Adrenal gland (tissue), 12 donors: ENCODE results near the gene MLLT6. TPM values are rescaled to one million over a fixed set of nuclear protein-coding genes. Genes with fewer than 3 reads are reported as not detected.

Experiments used
- DNase-seq, 7 donors: peaks; one replicate each; pipeline ENCODE4 v3.0.0-alpha.2; 2019 to 2020
- H3K27ac ChIP-seq, 5 donors: fragments of 200-600 bp; sonication (generic) in 4 of 5; 1 replicate in 3 of 5; 2 replicates in 2 of 5; pipeline versions ENCODE4 v1.5.1 to v1.8.0; 2016 to 2020; ENCODE audit warnings: mild to moderate bottlenecking in 1 of 5
- H3K27me3 ChIP-seq: fragments of 200-600 bp; 2 replicates; pipeline ENCODE4 v1.8.0; 2021
- H3K36me3 ChIP-seq, 2 donors: fragments of 200-600 bp; replicated peaks in 1 of 2; 1 replicate in 1 of 2; 2 replicates in 1 of 2; pipeline versions ENCODE4 v1.5.1 to v1.8.0; 2018 to 2022
- H3K4me1 ChIP-seq, 2 donors: fragments of 200-600 bp; replicated peaks in 1 of 2; 1 replicate in 1 of 2; 2 replicates in 1 of 2; pipeline versions ENCODE4 v1.5.1 to v1.8.0; 2018 to 2021
- H3K4me3 ChIP-seq, 4 donors: fragments of 200-600 bp; sonication (generic) in 3 of 4; one replicate each; pipeline ENCODE4 v1.5.1; 2016 to 2018
- H3K9me3 ChIP-seq, 3 donors: fragments of 200-600 bp; sonication (generic) in 1 of 3; replicated peaks in 1 of 3; 1 replicate in 2 of 3; 2 replicates in 1 of 3; pipeline versions ENCODE4 v1.5.1 to v1.8.0; 2016 to 2021
- CTCF ChIP-seq, 6 experiments: fragments of 450-650 bp in 4 of 6; fragments of 200-600 bp in 2 of 6; sonication (generic) in 1 of 6; IDR thresholded peaks; 1 replicate in 5 of 6; 2 replicates in 1 of 6; pipeline versions ENCODE4 v1.5.1 to v1.8.0; 2016 to 2021; ENCODE audit warnings: antibody characterized with exemption in 6 of 6, mild to moderate bottlenecking in 2 of 6, moderate library complexity in 1 of 6
- POLR2A ChIP-seq, 2 donors: fragments of 450-650 bp; IDR thresholded peaks; one replicate each; pipeline ENCODE4 v1.6.1; 2017; ENCODE audit warnings: antibody characterized with exemption in 2 of 2, mild to moderate bottlenecking in 2 of 2, moderate library complexity in 1 of 2
- WGBS, 4 donors: extraction: QIAGEN DNeasy Blood & Tissue Kit in 2 of 4; methylation state at CpG; one replicate each; pipeline versions ENCODE4 v1.1.5 to v1.1.7; 2013 to 2017; 5-methylcytosine and 5-hydroxymethylcytosine counted together
- intact Hi-C, 2 donors: fragments of 100-400 bp; cut with DNase I; formaldehyde crosslinking; loops; one replicate each; pipeline versions ENCODE4 v1.14.1 to v1.15.0; 2022 to 2023
- polyA plus RNA-seq, 3 donors: library from polyadenylated mRNA; stranded (reverse); fragments of 200-250 nt in 2 of 3; fragments of 350-450 nt in 1 of 3; fragmentation: Illumina TruSeq in 1 of 3; extraction: RNeasy Lipid Tissue Mini Kit (QIAGEN cat#74804) in 1 of 3; gene quantifications; one replicate each; pipeline ENCODE4 v1.2.3, GENCODE V29; 2013 to 2014
- total RNA-seq, 9 donors: library from RNA; depleted of rRNA in 4 of 9; stranded (reverse); fragments of >200 nt in 4 of 9; fragments of 120-200 nt in 1 of 9; fragmentation: NEBNext Ultra II Directional in 1 of 9; extraction: Animal tissue kit (Norgen Biotek cat#: 25700) in 1 of 9; gene quantifications; one replicate each; pipeline versions ENCODE4 v1.1.0 to v1.2.4, GENCODE V29; 2013 to 2023
- donor health status: healthy with polysubstance abuse.
- donor health status: Bipolar disorder and iron deficiency.
- donor health status: DM: yes; HTN: yes; CAD: no.
- donor health status: DM: no; HTN: no; CAD: no.
- donor health status: DM: no; HTN: no; CAD: no.
- donor health status: DM: yes; HTN: yes; CAD: no.

Gene MLLT6
- total and polyA plus RNA-seq, 12 donors: 24.5 to 339 (median 85.2) TPM

- Histone ChIP-seq H3K4me3 (no peak overlapping the region), H3K4me1 (no peaks in the 10 kb centered on the region), H3K9me3 (no peaks in the 10 kb centered on the region), H3K27ac (no peak overlapping the region), H3K27me3 (peaks cover 3% of the 10 kb centered on the region), H3K36me3 (no peaks in the 10 kb centered on the region)
- TF ChIP-seq POLR2A (IDR thresholded peaks at IDR 0.05) (no peak), CTCF (IDR thresholded peaks at IDR 0.05) (no peak)
- intact Hi-C loops: loop anchor here (10.0 kb wide), 3 partner anchors 86 to 326 kb away; no protein-coding TSS in a partner anchor
- 78 to 80% (median 79%) methylated on average over 10 to 16 of the region's 16 CpGs for WGBS, 4 donors
- DNase-seq: no peak
Observed at GRCh38 chr17:38660097-38661025, 44.7 kb upstream of the MLLT6 start.

GRCh38 chr17:38663125-38663751 is 41.8 kb upstream of the MLLT6 start:
- Histone ChIP-seq H3K4me1 (no peaks in the 10 kb centered on the region), H3K9me3 (no peaks in the 10 kb centered on the region), H3K27me3 (no peaks in the 10 kb centered on the region), H3K27ac (no peak overlapping the region), H3K4me3 (no peak overlapping the region), H3K36me3 (no peaks in the 10 kb centered on the region)
- intact Hi-C loops: loop anchor here (10.0 kb wide), 3 partner anchors 88 to 328 kb away; no protein-coding TSS in a partner anchor
- 22 to 30% (median 25%) methylated on average over 7 to 9 of the region's 9 CpGs for WGBS, 4 donors
- TF ChIP-seq CTCF (IDR thresholded peaks at IDR 0.05) (peak; percentile 32 to 60 (median 50)), POLR2A (IDR thresholded peaks at IDR 0.05) (no peak)
- peak in 6 of 7 donors; percentile 50 to 77 (median 62) for DNase-seq

- no peak for DNase-seq
- TF ChIP-seq POLR2A (IDR thresholded peaks at IDR 0.05): no peak
- Histone ChIP-seq H3K27me3 (no peaks in the 10 kb centered on the region), H3K27ac (no peak overlapping the region), H3K4me3 (no peak overlapping the region), H3K36me3 (no peaks in the 10 kb centered on the region), H3K9me3 (no peaks in the 10 kb centered on the region), H3K4me1 (no peaks in the 10 kb centered on the region)
- 75 to 85% (median 83%) methylated on average over 9 of the region's 9 CpGs for WGBS, 4 donors
- intact Hi-C loops: loop anchor here (10.0 kb wide), 3 partner anchors 89 to 329 kb away; no protein-coding TSS in a partner anchor
Observed at GRCh38 chr17:38663964-38664644, 41.0 kb upstream of the MLLT6 start.

GRCh38 chr17:38667099-38667786 is 37.8 kb upstream of the MLLT6 start:
- WGBS, 4 donors: 31 to 36% (median 34%) methylated on average over 7 of the region's 7 CpGs
- H3K27me3 ChIP-seq: peaks cover 4% of the 10 kb centered on the region
- peak; percentile 60 to 83 (median 71) for DNase-seq

More at GRCh38 chr17:38667099-38667786, 37.8 kb upstream of the MLLT6 start:
- H3K4me3 ChIP-seq: no peak overlapping the region
- H3K36me3 ChIP-seq: no peaks in the 10 kb centered on the region
- H3K4me1 ChIP-seq: no peaks in the 10 kb centered on the region
- intact Hi-C loops: loop anchor here (5.0 to 10.0 kb wide), 4 partner anchors 92 to 332 kb away; no protein-coding TSS in a partner anchor
- no peaks in the 10 kb centered on the region for H3K9me3 ChIP-seq
- TF ChIP-seq POLR2A (IDR thresholded peaks at IDR 0.05) (no peak), CTCF (IDR thresholded peaks at IDR 0.05) (peak; percentile 95 to 99 (median 98))
- H3K27ac ChIP-seq: no peak overlapping the region
